Activated naive CD4-positive, alpha-beta T cell treated with anti-CD3 and anti-CD28 coated beads for 36 hours (primary cell): Measurements from ENCODE around the gene PITRM1. TPM values are rescaled to one million over a fixed set of nuclear protein-coding genes. Genes with fewer than 3 reads are reported as not detected.

ENCODE experiments used
- CTCF ChIA-PET: fragments of 350-600 bp; sonication (Branson Sonifier 250); formaldehyde crosslinking; loops from one replicate; lab custom pipeline; 2021; ENCODE audit warnings: antibody characterized with exemption; lab: Charles Lee
- DNase-seq: peaks from one replicate; pipeline ENCODE4 v3.0.0-alpha.2; 2020
- H3K27ac Mint-ChIP-seq: one replicate; pipeline ENCODE4 v1.8.0; 2021; ENCODE audit warnings: mild to moderate bottlenecking, mixed read lengths
- H3K27me3 Mint-ChIP-seq: one replicate; pipeline ENCODE4 v1.8.0; 2021; ENCODE audit warnings: low read depth, mixed read lengths
- H3K36me3 Mint-ChIP-seq: one replicate; pipeline ENCODE4 v1.8.0; 2021; ENCODE audit warnings: low read depth, mixed read lengths
- H3K4me1 Mint-ChIP-seq: one replicate; pipeline ENCODE4 v1.8.0; 2021; ENCODE audit warnings: low read depth, mixed read lengths
- H3K4me3 Mint-ChIP-seq: one replicate; pipeline ENCODE4 v1.8.0; 2021; ENCODE audit warnings: mild to moderate bottlenecking, moderate library complexity, mixed read lengths
- H3K9me3 Mint-ChIP-seq: one replicate; pipeline ENCODE4 v1.8.0; 2021; ENCODE audit warnings: mixed read lengths
- intact Hi-C: fragments of 100-400 bp; cut with micrococcal nuclease; formaldehyde crosslinking; loops from one replicate; pipeline ENCODE4 v1.15.1; 2023
- total RNA-seq, 2 experiments: library from RNA; stranded (reverse); gene quantifications; one replicate each; pipeline ENCODE4 v1.2.3, GENCODE V29; 2021

The PITRM1 gene
- total RNA-seq, 2 experiments from 2014 or later, result 65.6 to 74.5 TPM

DNA sequence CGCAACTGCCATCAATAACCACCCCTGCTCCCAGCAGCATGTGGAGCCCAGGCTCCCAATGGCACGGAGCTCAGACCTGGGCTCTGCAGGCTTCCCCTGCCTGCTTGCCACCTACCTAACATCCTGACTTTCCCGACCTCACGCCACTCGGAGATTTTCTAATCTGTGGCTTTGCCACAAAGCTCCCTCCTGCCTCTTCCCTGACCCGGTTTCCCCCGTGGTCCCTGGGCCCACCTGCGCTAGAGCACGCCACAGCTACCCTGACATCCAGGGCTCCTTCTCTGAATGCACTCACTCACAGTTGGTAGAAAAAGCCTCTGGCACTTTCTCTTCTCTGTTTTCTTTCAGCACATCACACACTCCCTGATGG is 20.0 kb downstream of the PITRM1 start:
- CTCF ChIA-PET, result interaction anchor here (1.6 kb wide), 1 partner anchor 12 kb away, joined by 4 read pairs; no protein-coding TSS in a partner anchor
- Mint-ChIP-seq H3K9me3 (no peaks in the 10 kb centered on the region), H3K4me1 (peaks cover 8% of the 10 kb centered on the region), H3K4me3 (no peak overlapping the region), H3K27ac (peak overlapping the region; percentile 46), H3K27me3 (no peaks in the 10 kb centered on the region), H3K36me3 (peaks cover 43% of the 10 kb centered on the region)
- DNase-seq, result no peak
- intact Hi-C loops, result no loop called here

- Mint-ChIP-seq H3K4me3 (no peak overlapping the region), H3K9me3 (no peaks in the 10 kb centered on the region), H3K27ac (no peak overlapping the region), H3K4me1 (peaks cover 8% of the 10 kb centered on the region), H3K36me3 (peaks cover 43% of the 10 kb centered on the region), H3K27me3 (no peaks in the 10 kb centered on the region)
- intact Hi-C loops, result no loop called here
- CTCF ChIA-PET, result no interaction called here
- no peak for DNase-seq
Measured at GRCh38 chr10:3151889-3152565, 20.6 kb downstream of the PITRM1 start.

- Mint-ChIP-seq H3K4me3 (no peak overlapping the region), H3K36me3 (peaks cover 40% of the 10 kb centered on the region), H3K27ac (peak overlapping the region; percentile 34), H3K9me3 (no peaks in the 10 kb centered on the region), H3K4me1 (peaks cover 8% of the 10 kb centered on the region), H3K27me3 (no peaks in the 10 kb centered on the region)
- DNase-seq, result no peak
- intact Hi-C loops, result no loop called here
- CTCF ChIA-PET, result no interaction called here
Measured at GRCh38 chr10:3150961-3151360, 21.6 kb downstream of the PITRM1 start.

DNA sequence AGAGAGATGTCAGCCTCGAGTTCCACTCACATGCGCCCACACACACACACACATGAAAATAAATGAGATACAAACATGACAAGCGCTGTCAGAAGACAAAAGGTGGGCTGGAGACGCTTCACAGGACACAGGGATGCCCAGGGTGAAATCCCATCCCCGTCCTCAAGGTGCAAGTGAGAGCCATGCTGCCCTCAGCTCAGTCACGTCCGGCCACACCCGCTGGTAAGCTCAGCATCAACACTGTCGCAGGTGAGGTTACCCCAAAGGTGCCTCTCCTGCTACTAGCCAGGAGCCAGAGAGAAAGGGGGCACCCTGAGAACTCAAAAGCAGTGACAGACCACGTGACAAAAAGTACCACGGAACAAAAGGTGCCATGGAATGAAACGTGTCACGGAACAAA is 22.2 kb downstream of the PITRM1 start:
- Mint-ChIP-seq H3K36me3 (peaks cover 40% of the 10 kb centered on the region), H3K9me3 (no peaks in the 10 kb centered on the region), H3K4me3 (no peak overlapping the region), H3K27me3 (no peaks in the 10 kb centered on the region), H3K27ac (peak overlapping the region; percentile 9), H3K4me1 (peaks cover 8% of the 10 kb centered on the region)
- intact Hi-C loops, result no loop called here
- CTCF ChIA-PET, result no interaction called here
- no peak for DNase-seq

GRCh38 chr10:3149918-3150317 is 22.7 kb downstream of the PITRM1 start:
- CTCF ChIA-PET, result no interaction called here
- H3K9me3 Mint-ChIP-seq, result no peaks in the 10 kb centered on the region
- DNase-seq, result no peak
- H3K27me3 Mint-ChIP-seq, result no peaks in the 10 kb centered on the region
- H3K27ac Mint-ChIP-seq, result peak overlapping the region; percentile 9
- H3K4me3 Mint-ChIP-seq, result no peak overlapping the region
- intact Hi-C loops, result no loop called here
- H3K4me1 Mint-ChIP-seq, result peaks cover 8% of the 10 kb centered on the region
- peaks cover 38% of the 10 kb centered on the region for H3K36me3 Mint-ChIP-seq

GRCh38 chr10:3148994-3149393 is 23.6 kb downstream of the PITRM1 start:
- intact Hi-C loops, result no loop called here
- Mint-ChIP-seq H3K36me3 (peaks cover 36% of the 10 kb centered on the region), H3K4me1 (peaks cover 8% of the 10 kb centered on the region), H3K27ac (no peak overlapping the region), H3K27me3 (no peaks in the 10 kb centered on the region), H3K9me3 (no peaks in the 10 kb centered on the region), H3K4me3 (no peak overlapping the region)
- DNase-seq, result no peak
- CTCF ChIA-PET, result no interaction called here

DNA sequence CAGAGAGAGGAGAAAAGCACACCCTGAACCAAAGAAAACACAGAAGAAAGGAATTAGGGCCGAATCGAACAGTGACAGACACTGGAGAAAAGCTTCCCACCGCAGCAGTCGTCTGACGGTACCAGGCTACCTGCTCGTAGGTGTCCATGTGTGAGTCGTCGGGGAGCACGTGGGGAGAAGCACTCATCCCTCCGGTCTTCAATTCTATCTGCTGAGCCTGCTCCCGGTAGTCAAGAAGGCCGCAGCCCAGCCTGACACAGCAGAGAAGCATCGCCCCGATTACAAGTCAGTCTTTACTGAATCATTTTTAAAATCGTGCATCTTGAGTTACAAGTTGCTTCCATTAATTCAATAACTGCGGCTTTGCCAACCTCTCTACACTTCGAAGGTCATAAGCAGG is 24.5 kb downstream of the PITRM1 start:
- H3K4me3 Mint-ChIP-seq, result no peak overlapping the region
- H3K4me1 Mint-ChIP-seq, result peaks cover 8% of the 10 kb centered on the region
- no peaks in the 10 kb centered on the region for H3K9me3 Mint-ChIP-seq
- intact Hi-C loops, result no loop called here
- H3K27ac Mint-ChIP-seq, result no peak overlapping the region
- CTCF ChIA-PET, result no interaction called here
- H3K27me3 Mint-ChIP-seq, result no peaks in the 10 kb centered on the region
- H3K36me3 Mint-ChIP-seq, result peaks cover 35% of the 10 kb centered on the region
- DNase-seq, result no peak

DNA sequence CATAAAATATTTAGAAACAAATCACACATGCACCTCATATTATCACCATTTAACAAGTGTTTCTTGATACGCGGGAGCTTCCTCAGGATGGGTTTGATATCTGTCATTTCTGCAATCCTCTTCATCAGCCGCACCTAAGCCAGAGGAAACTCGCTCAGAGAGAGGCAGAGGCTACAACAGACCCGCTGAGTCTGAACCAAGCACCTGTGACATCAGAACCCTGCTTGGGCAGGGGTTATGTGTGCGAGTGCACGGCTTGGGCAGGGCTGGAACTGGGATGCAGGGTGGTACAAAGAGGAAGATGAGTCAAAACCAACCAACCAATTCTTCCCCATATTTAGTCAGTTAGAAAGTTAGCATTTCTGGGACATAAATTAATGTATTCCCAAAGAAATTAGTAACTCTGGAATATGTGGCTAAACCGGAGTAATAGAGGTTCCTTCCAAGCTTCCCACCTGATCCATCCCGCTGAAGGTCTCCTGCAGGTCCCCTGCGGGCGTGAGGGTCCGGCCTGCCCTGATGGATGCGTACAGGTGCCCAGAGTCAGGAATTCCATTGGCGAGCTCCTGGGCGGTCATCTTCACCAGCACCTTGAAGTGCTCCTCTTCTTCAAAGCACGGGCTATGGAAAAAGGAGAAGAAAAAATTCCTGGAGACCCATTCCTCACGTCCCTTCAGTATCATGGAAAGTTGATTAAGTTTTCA is 25.3 kb downstream of the PITRM1 start:
- Mint-ChIP-seq H3K4me1 (peaks cover 4% of the 10 kb centered on the region), H3K9me3 (no peaks in the 10 kb centered on the region), H3K27ac (no peak overlapping the region), H3K27me3 (no peaks in the 10 kb centered on the region), H3K4me3 (no peak overlapping the region), H3K36me3 (peaks cover 37% of the 10 kb centered on the region)
- no peak for DNase-seq
- intact Hi-C loops, result no loop called here
- CTCF ChIA-PET, result no interaction called here

DNA sequence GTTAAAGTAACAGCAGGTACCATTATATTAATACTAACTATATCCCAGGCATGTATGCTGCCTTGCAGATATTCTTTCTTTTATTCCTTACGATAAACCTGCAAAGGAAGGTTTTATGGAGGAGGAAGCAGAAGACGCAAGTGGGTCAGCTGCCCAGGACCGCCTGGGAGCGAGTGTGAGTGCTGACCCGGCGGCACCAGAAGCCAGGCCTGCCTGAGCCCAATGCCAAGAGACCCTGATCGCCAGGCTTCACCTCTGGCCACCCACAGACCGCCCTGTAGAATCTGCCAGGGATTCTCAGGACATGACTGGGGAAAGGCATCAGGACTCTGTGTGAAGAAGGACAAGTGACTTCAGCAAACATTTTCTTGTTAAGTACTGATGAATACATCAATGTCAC is 26.3 kb downstream of the PITRM1 start:
- Mint-ChIP-seq H3K4me3 (no peak overlapping the region), H3K4me1 (no peaks in the 10 kb centered on the region), H3K36me3 (peaks cover 41% of the 10 kb centered on the region), H3K9me3 (no peaks in the 10 kb centered on the region), H3K27ac (no peak overlapping the region), H3K27me3 (no peaks in the 10 kb centered on the region)
- CTCF ChIA-PET, result no interaction called here
- no peak for DNase-seq
- intact Hi-C loops, result no loop called here

DNA sequence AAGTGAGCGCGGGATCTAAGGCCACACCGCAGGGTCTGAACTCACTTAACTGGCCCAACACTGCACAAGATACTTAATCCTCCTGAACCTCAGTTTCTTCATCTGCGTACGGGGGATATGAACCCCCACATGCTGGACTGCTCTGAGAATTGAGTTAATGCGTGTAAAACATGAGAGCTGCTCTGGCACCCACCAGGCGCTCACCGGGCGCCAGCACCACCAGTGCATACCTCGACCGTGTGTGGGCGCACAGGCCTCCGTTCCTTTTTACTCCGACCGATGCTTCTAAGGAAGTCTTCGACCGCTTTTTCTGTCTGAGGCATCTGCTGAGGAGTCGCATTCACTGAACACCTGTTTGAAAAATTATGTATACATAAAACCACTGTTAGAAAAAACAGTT is 27.2 kb downstream of the PITRM1 start:
- H3K36me3 Mint-ChIP-seq, result peaks cover 46% of the 10 kb centered on the region
- no peaks in the 10 kb centered on the region for H3K27me3 Mint-ChIP-seq

GRCh38 chr10:3143791-3144434 is 28.7 kb downstream of the PITRM1 start:
- peaks cover 53% of the 10 kb centered on the region for H3K36me3 Mint-ChIP-seq
- intact Hi-C loops, result no loop called here
- H3K27ac Mint-ChIP-seq, result no peak overlapping the region
- H3K4me3 Mint-ChIP-seq, result no peak overlapping the region
- no peaks in the 10 kb centered on the region for H3K9me3 Mint-ChIP-seq
- CTCF ChIA-PET, result no interaction called here
- no peak for DNase-seq
- H3K4me1 Mint-ChIP-seq, result no peaks in the 10 kb centered on the region
- no peaks in the 10 kb centered on the region for H3K27me3 Mint-ChIP-seq

More for the DNA sequence above, 27.2 kb downstream of the PITRM1 start:
- H3K4me3 Mint-ChIP-seq, result no peak overlapping the region
- DNase-seq, result no peak
- CTCF ChIA-PET, result no interaction called here
- H3K27ac Mint-ChIP-seq, result no peak overlapping the region
- no peaks in the 10 kb centered on the region for H3K4me1 Mint-ChIP-seq
- H3K9me3 Mint-ChIP-seq, result no peaks in the 10 kb centered on the region
- intact Hi-C loops, result no loop called here

DNA sequence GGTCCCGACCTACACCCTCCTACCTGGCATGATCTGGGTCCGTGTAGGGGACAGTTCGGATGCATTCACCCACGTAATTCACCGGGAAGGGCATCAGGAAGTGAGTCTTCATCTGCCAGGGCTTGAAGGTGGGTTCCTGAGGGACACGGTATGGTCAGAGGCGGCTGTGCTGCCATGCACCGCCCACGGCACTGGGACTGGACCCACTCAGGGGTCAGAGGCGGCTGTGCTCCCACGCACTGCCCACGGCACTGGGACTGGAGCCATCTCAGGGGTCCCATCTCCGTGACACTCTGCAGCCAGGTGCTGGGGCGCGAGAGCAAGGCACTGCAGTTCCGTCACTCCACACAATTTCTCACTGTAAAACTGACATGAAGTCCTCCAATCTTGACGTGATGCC is 29.2 kb downstream of the PITRM1 start:
- H3K4me3 Mint-ChIP-seq, result no peak overlapping the region
- CTCF ChIA-PET, result no interaction called here
- no peak for DNase-seq
- no peaks in the 10 kb centered on the region for H3K27me3 Mint-ChIP-seq
- no peak overlapping the region for H3K27ac Mint-ChIP-seq
- no peaks in the 10 kb centered on the region for H3K4me1 Mint-ChIP-seq
- H3K9me3 Mint-ChIP-seq, result no peaks in the 10 kb centered on the region
- peaks cover 58% of the 10 kb centered on the region for H3K36me3 Mint-ChIP-seq
- intact Hi-C loops, result no loop called here
